H1 (cell line): ENCODE results near the gene FSTL4. TPM values are rescaled to one million over a fixed set of nuclear protein-coding genes. Genes with fewer than 3 reads are reported as not detected.

ENCODE experiments used
- CTCF ChIA-PET: fragments of 300-600 bp; sonication (Branson Sonifier 250); formaldehyde crosslinking; loops from one replicate; lab custom pipeline; 2021; ENCODE audit not compliant: partially characterized antibody; lab: Charles Lee
- POLR2A ChIA-PET: fragments of 300-600 bp; sonication (Branson Sonifier 250); formaldehyde crosslinking; loops from one replicate; lab custom pipeline; 2021; ENCODE audit warnings: inconsistent platforms; ENCODE audit not compliant: partially characterized antibody; lab: Charles Lee
- DNase-seq, 2 experiments: peaks; one replicate each; pipeline versions ENCODE4 v3.0.0 to v3.0.0-alpha.2; 2010 to 2022; ENCODE audit warnings: low spot score in 2 of 2, low read depth in 1 of 2, mixed read lengths in 1 of 2
- FAIRE-seq: peaks from 2 replicates; lab custom pipeline; 2011; peaks lifted over from hg19 to GRCh38; lab: Jason Lieb, UNC
- H2AFZ ChIP-seq: 2 replicates; pipeline ENCODE4 v1.8.1; 2012; ENCODE audit warnings: low read length, inconsistent platforms
- H2AK5ac ChIP-seq: 2 replicates; pipeline ENCODE4 v1.6.1; 2013; ENCODE audit warnings: low read depth, low read length
- H2BK120ac ChIP-seq: replicated peaks from 2 replicates; pipeline ENCODE3; 2013; ENCODE audit warnings: low read depth, low read length, inconsistent platforms
- H2BK12ac ChIP-seq: 2 replicates; pipeline ENCODE4 v1.6.1; 2013; ENCODE audit warnings: low read depth, low read length
- H2BK15ac ChIP-seq: 2 replicates; pipeline ENCODE4 v1.6.1; 2013; ENCODE audit warnings: low read length
- H2BK20ac ChIP-seq: 2 replicates; pipeline ENCODE4 v1.6.1; 2013; ENCODE audit warnings: low read length
- H2BK5ac ChIP-seq: 2 replicates; pipeline ENCODE4 v1.6.1; 2013; ENCODE audit warnings: low read depth, low read length
- H3K14ac ChIP-seq: 2 replicates; pipeline ENCODE4 v1.6.1; 2013; ENCODE audit warnings: inconsistent platforms; ENCODE audit not compliant: insufficient read length
- H3K18ac ChIP-seq: 2 replicates; pipeline ENCODE4 v1.6.1; 2013; ENCODE audit warnings: low read length; ENCODE audit errors: extremely low read depth
- H3K23ac ChIP-seq: 2 replicates; pipeline ENCODE4 v1.6.1; 2013; ENCODE audit warnings: inconsistent platforms; ENCODE audit not compliant: insufficient read length
- H3K23me2 ChIP-seq: 2 replicates; pipeline ENCODE4 v1.6.1; 2013; ENCODE audit warnings: low read depth, low read length
- H3K27ac ChIP-seq: 2 replicates; pipeline ENCODE4 v1.6.1; 2011; ENCODE audit warnings: low read depth, low read length, inconsistent platforms
- H3K27me3 ChIP-seq, 4 experiments: replicated peaks in 1 of 4; 1 replicate in 1 of 4; 2 replicates in 3 of 4; pipeline versions ENCODE4 v1.6.1 to v1.8.1; 2011 to 2013; ENCODE audit warnings: low read length in 3 of 4, mild to moderate bottlenecking in 3 of 4, inconsistent platforms in 2 of 4, mixed read lengths in 2 of 4, moderate library complexity in 1 of 4; ENCODE audit not compliant: control insufficient read depth in 3 of 4, insufficient read depth in 3 of 4; ENCODE audit errors: extremely low read depth in 1 of 4
- H3K36me3 ChIP-seq, 4 experiments: 2 replicates each; pipeline versions ENCODE4 v1.6.1 to v1.8.1; 2011 to 2013; ENCODE audit warnings: mild to moderate bottlenecking in 4 of 4, low read length in 3 of 4, moderate library complexity in 2 of 4, control low read depth in 1 of 4, inconsistent platforms in 1 of 4; ENCODE audit not compliant: insufficient read depth in 4 of 4, control insufficient read depth in 2 of 4
- H3K4ac ChIP-seq: replicated peaks from 2 replicates; pipeline ENCODE3; 2013; ENCODE audit warnings: low read length, low read depth, mixed read lengths, inconsistent platforms; ENCODE audit not compliant: insufficient read length
- H3K4me1 ChIP-seq, 4 experiments: replicated peaks in 1 of 4; 1 replicate in 1 of 4; 2 replicates in 3 of 4; pipeline versions ENCODE4 v1.6.1 to v1.8.1; 2011 to 2013; ENCODE audit warnings: low read length in 3 of 4, inconsistent platforms in 2 of 4, mixed read lengths in 1 of 4; ENCODE audit not compliant: insufficient read depth in 4 of 4, control insufficient read depth in 3 of 4
- H3K4me2 ChIP-seq, 2 experiments: 2 replicates each; pipeline versions ENCODE4 v1.6.1 to v1.8.1; 2011 to 2013; ENCODE audit warnings: low read depth in 2 of 2, low read length in 2 of 2, control low read depth in 1 of 2, inconsistent platforms in 1 of 2, mild to moderate bottlenecking in 1 of 2; ENCODE audit not compliant: insufficient read depth in 1 of 2
- H3K4me3 ChIP-seq, 4 experiments: fragments of 200-600, 300-600 bp in 1 of 4; sonication (generic), shearing (Covaris generic), sonication (Bioruptor Twin) in 1 of 4; 2 replicates each; pipeline versions ENCODE4 v1.5.1 to v1.8.1; 2011 to 2016; ENCODE audit warnings: low read length in 4 of 4, low read depth in 3 of 4, control low read depth in 2 of 4, inconsistent platforms in 2 of 4, mild to moderate bottlenecking in 2 of 4, mixed read lengths in 1 of 4, moderate library complexity in 1 of 4; ENCODE audit not compliant: insufficient read depth in 2 of 4; ENCODE audit errors: extremely low read depth in 1 of 4
- H3K56ac ChIP-seq: replicated peaks from 2 replicates; pipeline ENCODE3; 2013; ENCODE audit warnings: low read depth, mild to moderate bottlenecking, mixed read lengths, low read length, inconsistent platforms; ENCODE audit not compliant: insufficient read length
- H3K79me1 ChIP-seq: 2 replicates; pipeline ENCODE4 v1.6.1; 2013; ENCODE audit warnings: low read depth, low read length, control low read depth
- H3K79me2 ChIP-seq, 2 experiments: 2 replicates each; pipeline versions ENCODE4 v1.6.1 to v1.8.1; 2012 to 2013; ENCODE audit warnings: low read length in 2 of 2, mild to moderate bottlenecking in 2 of 2, inconsistent platforms in 1 of 2; ENCODE audit not compliant: insufficient read depth in 2 of 2, control insufficient read depth in 1 of 2
- H3K9ac ChIP-seq, 4 experiments: replicated peaks in 1 of 4; 1 replicate in 1 of 4; 2 replicates in 3 of 4; pipeline versions ENCODE4 v1.6.1 to v1.8.1; 2011 to 2013; ENCODE audit warnings: low read depth in 3 of 4, low read length in 3 of 4, control low read depth in 2 of 4, mild to moderate bottlenecking in 2 of 4, moderate library complexity in 2 of 4, inconsistent platforms in 1 of 4; ENCODE audit errors: extremely low read depth in 1 of 4
- H3K9me3 ChIP-seq, 2 experiments: 2 replicates each; pipeline versions ENCODE4 v1.6.1 to v1.8.1; 2012 to 2013; ENCODE audit warnings: mild to moderate bottlenecking in 2 of 2, moderate library complexity in 2 of 2, control low read depth in 1 of 2, inconsistent platforms in 1 of 2, low read depth in 1 of 2, low read length in 1 of 2, mixed read lengths in 1 of 2; ENCODE audit not compliant: insufficient read depth in 2 of 2
- H4K20me1 ChIP-seq, 2 experiments: replicated peaks in 1 of 2; 2 replicates each; pipeline versions ENCODE3 to v1.8.1; 2011 to 2013; ENCODE audit warnings: inconsistent platforms in 2 of 2, low read length in 2 of 2, mild to moderate bottlenecking in 1 of 2; ENCODE audit not compliant: insufficient read depth in 2 of 2, control insufficient read depth in 1 of 2
- H4K5ac ChIP-seq: 2 replicates; pipeline ENCODE4 v1.6.1; 2013; ENCODE audit warnings: low read length, low read depth, mixed read lengths, inconsistent platforms; ENCODE audit not compliant: insufficient read length
- H4K8ac ChIP-seq: 2 replicates; pipeline ENCODE4 v1.8.0; 2013; ENCODE audit warnings: mild to moderate bottlenecking, moderate library complexity, low read length, inconsistent platforms; ENCODE audit not compliant: insufficient read depth; ENCODE audit errors: extremely low read depth
- H4K91ac ChIP-seq: replicated peaks from 2 replicates; pipeline ENCODE3; 2013; ENCODE audit warnings: low read length, mixed read lengths, inconsistent platforms; ENCODE audit not compliant: insufficient read length
- ASH2L ChIP-seq: fragments of 200-600, 300-600 bp; sonication (generic); IDR thresholded peaks from one replicate; pipeline ENCODE4 v1.7.1; 2017; ENCODE audit warnings: low read length
- EZH2 ChIP-seq: fragments of 200-600 bp; sonication (generic); IDR thresholded peaks from 2 replicates; pipeline ENCODE4 v1.7.1; 2012; ENCODE audit warnings: low read depth, mild to moderate bottlenecking, moderate library complexity, low read length, inconsistent platforms; ENCODE audit not compliant: severe bottlenecking
- GABPA ChIP-seq: IDR thresholded peaks from 2 replicates; pipeline ENCODE4 v1.6.1; 2011; ENCODE audit warnings: mild to moderate bottlenecking, low read length, moderate library complexity, borderline replicate concordance; ENCODE audit not compliant: insufficient read depth
- KDM1A ChIP-seq: fragments of 200-600, 300-600 bp; sonication (generic); IDR thresholded peaks from 2 replicates; pipeline ENCODE4 v1.7.1; 2016; ENCODE audit warnings: mild to moderate bottlenecking, low read length, borderline replicate concordance
- MAX ChIP-seq: IDR thresholded peaks from 2 replicates; pipeline ENCODE4 v1.6.1; 2012; ENCODE audit warnings: inconsistent platforms
- SP4 ChIP-seq: IDR thresholded peaks from 2 replicates; pipeline ENCODE4 v1.6.1; 2012; ENCODE audit warnings: low read length, inconsistent platforms
- TBP ChIP-seq: IDR thresholded peaks from 2 replicates; pipeline ENCODE4 v1.6.1; 2011; ENCODE audit warnings: low read depth, low read length, improper control_type of control experiment
- TCF12 ChIP-seq: IDR thresholded peaks from 2 replicates; pipeline ENCODE4 v1.6.1; 2011; ENCODE audit warnings: low read depth, mild to moderate bottlenecking, low read length
- ZNF274 ChIP-seq: IDR thresholded peaks from 2 replicates; pipeline ENCODE4 v1.7.0; 2012; ENCODE audit warnings: low read length, borderline replicate concordance; ENCODE audit errors: extremely low read depth
- WGBS, 2 experiments: shearing (Covaris generic) in 1 of 2; methylation state at CpG; one replicate each; pipeline versions ENCODE4 v1.1.6 to v1.1.7; 2013 to 2015; ENCODE audit warnings: low lambda C conversion rate in 2 of 2, mixed read lengths in 2 of 2, inconsistent platforms in 1 of 2, low coverage in 1 of 2, missing lambda C conversion rate in 1 of 2; ENCODE audit not compliant: insufficient replicate concordance in 2 of 2, insufficient coverage in 1 of 2, insufficient read length in 1 of 2; ENCODE audit errors: extremely low coverage in 1 of 2, missing lambda C conversion rate in 1 of 2; 5-methylcytosine and 5-hydroxymethylcytosine counted together
- polyA plus RNA-seq, 7 experiments: library from polyadenylated mRNA; depleted of rRNA in 3 of 7; stranded (reverse) in 5 of 7; unstranded in 2 of 7; fragments of >200 nt in 5 of 7; fragments of 200-250 nt in 2 of 7; gene quantifications; 1 replicate in 5 of 7; 2 replicates in 1 of 7; 4 replicates in 1 of 7; pipeline versions ENCODE4 v1.2.1 to v1.2.3, GENCODE V29; 2011 to 2013; ENCODE audit warnings: missing spikeins in 2 of 7, mixed read lengths in 2 of 7
- total RNA-seq: library from RNA; stranded (reverse); fragmentation: NEBNext Ultra II Directional; extraction: Animal tissue kit (Norgen Biotek cat#: 25700); gene quantifications from 2 replicates; pipeline ENCODE4 v1.2.1, GENCODE V29; 2021
- TF ChIP-seq, protein P1 (sequence below), 3 experiments: IDR thresholded peaks; 1 replicate in 2 of 3; 2 replicates in 1 of 3; pipeline versions ENCODE4 v1.5.1 to v1.6.1; 2011; ENCODE audit warnings: low read length in 3 of 3, mild to moderate bottlenecking in 3 of 3, inconsistent platforms in 2 of 3, low read depth in 1 of 3, moderate library complexity in 1 of 3; ENCODE audit not compliant: insufficient read depth in 1 of 3; ENCODE audit errors: control extremely low read depth in 1 of 3
- TF ChIP-seq, protein P2 (sequence below): IDR thresholded peaks from 2 replicates; pipeline ENCODE4 v1.6.1; 2011; ENCODE audit warnings: low read depth, mild to moderate bottlenecking, low read length; ENCODE audit not compliant: insufficient read depth

Gene FSTL4
- total and polyA plus RNA-seq, 2 of the 8 experiments (the other 6 are each of a cell fraction or from before 2014, with no cell fraction given): 3.1 to 4.1 TPM

GRCh38 chr5:133228316-133228715, 384.0 kb downstream of the FSTL4 start:
- Histone ChIP-seq H4K20me1 (no peaks in the 10 kb centered on the region), H3K27ac (no peak overlapping the region), H2BK12ac (no peak overlapping the region), H4K8ac (no peak overlapping the region), H3K4me3 (no peak overlapping the region), H2BK120ac (no peak overlapping the region), H2AFZ (no peak overlapping the region), H2BK15ac (no peak overlapping the region), H3K9ac (no peak overlapping the region), H3K79me2 (no peaks in the 10 kb centered on the region), H2BK20ac (no peak overlapping the region), H3K36me3 (no peaks in the 10 kb centered on the region), H3K14ac (no peak overlapping the region), H3K9me3 (no peaks in the 10 kb centered on the region), H3K4me2 (no peak overlapping the region), H3K27me3 (no peaks in the 10 kb centered on the region), H3K56ac (no peak overlapping the region), H3K18ac (no peak overlapping the region), H3K4ac (no peak overlapping the region), H3K79me1 (no peaks in the 10 kb centered on the region), H2AK5ac (no peak overlapping the region), H2BK5ac (no peak overlapping the region), H3K23me2 (no peaks in the 10 kb centered on the region), H3K4me1 (peaks cover 0 to 2% (median 0%) of the 10 kb centered on the region in 4 experiments; a peak in 1 of 7 replicates), H4K91ac (no peak overlapping the region), H3K23ac (no peak overlapping the region), H4K5ac (no peak overlapping the region)
- 77% methylated on average over 1 of the region's 1 CpG; no CpG with 5 or more reads in 1 of the 2 experiments for WGBS, 2 experiments
- CTCF ChIA-PET: interaction anchor here (2.0 to 9.9 kb wide), 3 partner anchors 21 to 116 kb away, joined by 5 to 80 read pairs (median 26); no protein-coding TSS in a partner anchor
- no peak for DNase-seq
- no peak for FAIRE-seq
- POLR2A ChIA-PET: no interaction called here
- TF ChIP-seq GABPA (no peak), MAX (no peak), KDM1A (no peak), ASH2L (no peak), ZNF274 (no peak), TBP (no peak), EZH2 (no peak), TCF12 (no peak), SP4 (no peak)
- TF ChIP-seq, protein P1, sequence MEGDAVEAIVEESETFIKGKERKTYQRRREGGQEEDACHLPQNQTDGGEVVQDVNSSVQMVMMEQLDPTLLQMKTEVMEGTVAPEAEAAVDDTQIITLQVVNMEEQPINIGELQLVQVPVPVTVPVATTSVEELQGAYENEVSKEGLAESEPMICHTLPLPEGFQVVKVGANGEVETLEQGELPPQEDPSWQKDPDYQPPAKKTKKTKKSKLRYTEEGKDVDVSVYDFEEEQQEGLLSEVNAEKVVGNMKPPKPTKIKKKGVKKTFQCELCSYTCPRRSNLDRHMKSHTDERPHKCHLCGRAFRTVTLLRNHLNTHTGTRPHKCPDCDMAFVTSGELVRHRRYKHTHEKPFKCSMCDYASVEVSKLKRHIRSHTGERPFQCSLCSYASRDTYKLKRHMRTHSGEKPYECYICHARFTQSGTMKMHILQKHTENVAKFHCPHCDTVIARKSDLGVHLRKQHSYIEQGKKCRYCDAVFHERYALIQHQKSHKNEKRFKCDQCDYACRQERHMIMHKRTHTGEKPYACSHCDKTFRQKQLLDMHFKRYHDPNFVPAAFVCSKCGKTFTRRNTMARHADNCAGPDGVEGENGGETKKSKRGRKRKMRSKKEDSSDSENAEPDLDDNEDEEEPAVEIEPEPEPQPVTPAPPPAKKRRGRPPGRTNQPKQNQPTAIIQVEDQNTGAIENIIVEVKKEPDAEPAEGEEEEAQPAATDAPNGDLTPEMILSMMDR (IDR thresholded peaks at IDR 0.05; ENCODE audit: control extremely low read depth in 1 of 3, insufficient read depth in 1 of 3, low read depth in 1 of 3, low read length in 3 of 3): no peak
- TF ChIP-seq, protein P2, sequence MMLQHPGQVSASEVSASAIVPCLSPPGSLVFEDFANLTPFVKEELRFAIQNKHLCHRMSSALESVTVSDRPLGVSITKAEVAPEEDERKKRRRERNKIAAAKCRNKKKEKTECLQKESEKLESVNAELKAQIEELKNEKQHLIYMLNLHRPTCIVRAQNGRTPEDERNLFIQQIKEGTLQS: no peak
